ENCODE data around the gene TBC1D13.

Gene TBC1D13

DNA sequence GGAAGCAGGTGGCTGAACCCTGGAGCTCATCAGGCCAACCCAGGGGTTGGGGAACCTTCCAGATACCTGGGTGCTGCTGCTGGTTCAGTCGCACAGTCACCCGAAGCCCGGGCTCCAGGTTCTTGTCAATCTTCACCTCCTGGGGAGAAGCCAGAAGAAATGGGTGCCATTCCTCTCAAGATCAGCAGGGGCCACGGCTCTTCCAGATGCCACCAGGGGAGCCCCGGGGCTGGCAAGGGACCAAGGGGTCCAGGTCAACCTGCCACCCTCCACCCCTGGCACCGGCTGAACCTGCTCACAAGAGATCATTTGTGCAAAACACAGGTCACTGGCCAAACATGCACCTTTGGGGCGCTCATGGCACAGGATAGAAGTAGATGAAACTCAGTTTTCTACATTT is 37.9 kb downstream of the TBC1D13 start:
- Histone ChIP-seq H3K9me2 (replicated peaks; ENCODE audit: control insufficient read depth, low read length) (no peaks in the 10 kb centered on the region), H3K4me2 (ENCODE audit: low read length) (no peak overlapping the region), H3K36me3 (ENCODE audit: control insufficient read depth, low read length) (peaks cover 80% of the 10 kb centered on the region), H3K27me3 (ENCODE audit: control insufficient read depth, low read length) (no peaks in the 10 kb centered on the region), H3K79me2 (ENCODE audit: control insufficient read depth, low read length) (peaks cover 31% of the 10 kb centered on the region), H3F3A (ENCODE audit: control insufficient read depth, insufficient read depth) (no peaks in the 10 kb centered on the region), H3K9me3 (ENCODE audit: control insufficient read depth, insufficient read depth, low read length) (no peaks in the 10 kb centered on the region), H4K20me1 (ENCODE audit: control insufficient read depth, insufficient read depth, low read depth, low read length) (no peaks in the 10 kb centered on the region), H3K4me3 (ENCODE audit: low read length) (no peak overlapping the region), H3K4me1 (ENCODE audit: control insufficient read depth, low read length) (peaks cover 14% of the 10 kb centered on the region), H3K27ac (ENCODE audit: low read depth, low read length) (no peak overlapping the region)
- TF ChIP-seq, protein P1, sequence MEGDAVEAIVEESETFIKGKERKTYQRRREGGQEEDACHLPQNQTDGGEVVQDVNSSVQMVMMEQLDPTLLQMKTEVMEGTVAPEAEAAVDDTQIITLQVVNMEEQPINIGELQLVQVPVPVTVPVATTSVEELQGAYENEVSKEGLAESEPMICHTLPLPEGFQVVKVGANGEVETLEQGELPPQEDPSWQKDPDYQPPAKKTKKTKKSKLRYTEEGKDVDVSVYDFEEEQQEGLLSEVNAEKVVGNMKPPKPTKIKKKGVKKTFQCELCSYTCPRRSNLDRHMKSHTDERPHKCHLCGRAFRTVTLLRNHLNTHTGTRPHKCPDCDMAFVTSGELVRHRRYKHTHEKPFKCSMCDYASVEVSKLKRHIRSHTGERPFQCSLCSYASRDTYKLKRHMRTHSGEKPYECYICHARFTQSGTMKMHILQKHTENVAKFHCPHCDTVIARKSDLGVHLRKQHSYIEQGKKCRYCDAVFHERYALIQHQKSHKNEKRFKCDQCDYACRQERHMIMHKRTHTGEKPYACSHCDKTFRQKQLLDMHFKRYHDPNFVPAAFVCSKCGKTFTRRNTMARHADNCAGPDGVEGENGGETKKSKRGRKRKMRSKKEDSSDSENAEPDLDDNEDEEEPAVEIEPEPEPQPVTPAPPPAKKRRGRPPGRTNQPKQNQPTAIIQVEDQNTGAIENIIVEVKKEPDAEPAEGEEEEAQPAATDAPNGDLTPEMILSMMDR (IDR thresholded peaks at IDR 0.05; ENCODE audit: low read depth, low read length, poor library complexity, severe bottlenecking), result no peak
- TF ChIP-seq EZH2phosphoT487 (IDR thresholded peaks at IDR 0.05; ENCODE audit: borderline replicate concordance, low read length), result no peak

DNA sequence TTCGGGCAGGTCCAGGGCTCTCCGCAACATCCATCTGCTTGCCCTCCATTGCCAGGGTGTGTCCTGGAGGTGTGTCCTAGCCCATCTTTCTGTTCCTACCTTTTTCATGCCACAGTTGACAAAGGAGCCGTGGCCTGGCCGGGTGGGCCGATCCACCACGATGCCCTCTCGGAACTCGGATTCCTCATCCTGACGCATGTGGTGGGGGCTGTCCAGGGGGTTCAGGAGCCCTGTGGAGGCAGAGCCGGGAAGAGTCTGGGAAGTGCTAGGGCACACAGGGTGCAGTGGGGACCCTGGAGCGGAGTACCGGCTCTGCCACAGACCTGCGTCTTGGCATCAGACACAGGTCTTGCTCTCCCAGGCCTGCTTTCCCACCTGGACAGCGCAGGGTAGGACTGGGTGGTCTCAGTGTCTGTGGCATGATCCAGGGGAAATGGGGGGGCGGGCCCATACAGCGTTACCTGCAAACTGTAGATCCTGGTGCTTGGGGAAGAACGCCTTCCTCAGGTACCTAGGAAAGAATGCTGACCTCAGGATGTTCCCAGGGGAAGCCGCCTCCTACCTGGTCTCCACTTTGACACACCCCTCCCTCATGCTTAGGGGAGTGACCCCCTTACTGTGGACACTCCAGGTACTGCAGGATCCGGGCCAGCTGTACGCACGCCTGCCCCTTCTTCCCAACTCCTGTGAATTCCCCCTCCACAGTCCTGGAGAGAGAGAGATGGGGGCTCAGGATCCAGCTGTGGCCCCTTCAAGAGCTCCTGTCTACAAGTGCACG is 39.1 kb downstream of the TBC1D13 start:
- peaks cover 13% of the 10 kb centered on the region for H3K4me1 ChIP-seq (ENCODE audit: control insufficient read depth, low read length)
- H3K9me2 ChIP-seq (replicated peaks; ENCODE audit: control insufficient read depth, low read length), result no peaks in the 10 kb centered on the region
- H3K27ac ChIP-seq (ENCODE audit: low read depth, low read length), result no peak overlapping the region
- no peaks in the 10 kb centered on the region for H3K27me3 ChIP-seq (ENCODE audit: control insufficient read depth, low read length)
- no peaks in the 10 kb centered on the region for H3K9me3 ChIP-seq (ENCODE audit: control insufficient read depth, insufficient read depth, low read length)
- H3K4me2 ChIP-seq (ENCODE audit: low read length), result no peak overlapping the region
- peaks cover 24% of the 10 kb centered on the region for H3K79me2 ChIP-seq (ENCODE audit: control insufficient read depth, low read length)
- TF ChIP-seq, protein P1 (IDR thresholded peaks at IDR 0.05; ENCODE audit: low read depth, low read length, poor library complexity, severe bottlenecking), result no peak
- TF ChIP-seq EZH2phosphoT487 (IDR thresholded peaks at IDR 0.05; ENCODE audit: borderline replicate concordance, low read length), result no peak
- no peaks in the 10 kb centered on the region for H4K20me1 ChIP-seq (ENCODE audit: control insufficient read depth, insufficient read depth, low read depth, low read length)
- no peak overlapping the region for H3K4me3 ChIP-seq (ENCODE audit: low read length)
- peaks cover 68% of the 10 kb centered on the region for H3K36me3 ChIP-seq (ENCODE audit: control insufficient read depth, low read length)
- H3F3A ChIP-seq (ENCODE audit: control insufficient read depth, insufficient read depth), result no peaks in the 10 kb centered on the region

DNA sequence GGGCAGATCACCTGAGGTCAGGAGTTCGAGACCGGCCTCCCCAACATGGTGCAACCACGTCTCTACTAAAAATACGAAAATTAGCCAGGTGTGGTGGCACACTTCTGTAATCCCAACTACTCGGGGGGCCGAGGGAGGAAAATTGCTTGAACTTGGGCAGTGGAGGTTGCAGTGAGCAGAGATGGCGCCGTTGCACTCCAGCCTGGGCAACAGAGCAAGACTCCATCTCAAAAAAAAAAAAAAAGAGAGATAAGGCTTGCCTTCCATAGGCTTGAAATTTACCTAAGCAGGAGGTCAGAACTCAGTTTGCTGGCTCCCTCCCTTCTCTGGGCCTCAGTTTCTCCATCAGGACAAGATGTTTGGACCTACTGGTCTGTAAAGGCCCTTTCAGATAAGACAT is 41.2 kb downstream of the TBC1D13 start:
- H3K36me3 ChIP-seq (ENCODE audit: control insufficient read depth, low read length), result peaks cover 47% of the 10 kb centered on the region
- TF ChIP-seq EZH2phosphoT487 (IDR thresholded peaks at IDR 0.05; ENCODE audit: borderline replicate concordance, low read length), result no peak
- TF ChIP-seq, protein P1 (IDR thresholded peaks at IDR 0.05; ENCODE audit: low read depth, low read length, poor library complexity, severe bottlenecking), result peak; percentile 24
- no peaks in the 10 kb centered on the region for H3K9me2 ChIP-seq (replicated peaks; ENCODE audit: control insufficient read depth, low read length)
- H3K4me3 ChIP-seq (ENCODE audit: low read length), result peak overlapping the region; percentile 76
- H3K4me1 ChIP-seq (ENCODE audit: control insufficient read depth, low read length), result peaks cover 13% of the 10 kb centered on the region
- H3K27ac ChIP-seq (ENCODE audit: low read depth, low read length), result no peak overlapping the region
- H3F3A ChIP-seq (ENCODE audit: control insufficient read depth, insufficient read depth), result no peaks in the 10 kb centered on the region
- peak overlapping the region; percentile 73 for H3K4me2 ChIP-seq (ENCODE audit: low read length)
- H3K9me3 ChIP-seq (ENCODE audit: control insufficient read depth, insufficient read depth, low read length), result no peaks in the 10 kb centered on the region
- no peaks in the 10 kb centered on the region for H3K27me3 ChIP-seq (ENCODE audit: control insufficient read depth, low read length)
- peaks cover 24% of the 10 kb centered on the region for H3K79me2 ChIP-seq (ENCODE audit: control insufficient read depth, low read length)
- H4K20me1 ChIP-seq (ENCODE audit: control insufficient read depth, insufficient read depth, low read depth, low read length), result no peaks in the 10 kb centered on the region
